Adrenal gland (tissue), 5 donors: ENCODE results near the gene TMEM252.

Experiments used
- POLR2A ChIP-seq, 2 donors: fragments of 450-650 bp; IDR thresholded peaks; one replicate each; pipeline ENCODE4 v1.6.1; 2017; ENCODE audit warnings: antibody characterized with exemption in 2 of 2, mild to moderate bottlenecking in 2 of 2, moderate library complexity in 1 of 2
- TF ChIP-seq, protein P1 (sequence below), 6 experiments: fragments of 450-650 bp in 4 of 6; fragments of 200-600 bp in 2 of 6; sonication (generic) in 1 of 6; IDR thresholded peaks; 1 replicate in 5 of 6; 2 replicates in 1 of 6; pipeline versions ENCODE4 v1.5.1 to v1.8.0; 2016 to 2021; ENCODE audit warnings: antibody characterized with exemption in 6 of 6, mild to moderate bottlenecking in 2 of 6, moderate library complexity in 1 of 6
- donor health status: DM: no; HTN: no; CAD: no.

DNA sequence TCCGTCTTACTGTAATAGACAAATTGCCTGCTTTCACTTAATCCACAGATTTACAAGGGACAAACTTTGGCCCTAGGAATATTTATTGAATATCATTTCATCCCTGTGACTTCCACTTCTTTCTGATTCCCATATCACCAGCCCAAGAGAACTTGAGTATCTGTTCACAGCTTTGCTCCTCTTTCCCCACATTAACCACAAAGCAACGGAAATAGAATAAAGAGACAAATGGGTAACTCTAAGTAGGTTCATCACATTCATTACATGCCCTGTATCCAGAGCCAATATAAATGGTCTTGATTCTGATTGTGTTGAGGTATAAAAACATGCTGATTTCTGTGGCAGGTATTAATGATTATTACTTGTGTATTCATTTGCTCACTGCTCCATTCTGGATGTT, 41.9 kb downstream of the TMEM252 start:
- TF ChIP-seq, protein P1, sequence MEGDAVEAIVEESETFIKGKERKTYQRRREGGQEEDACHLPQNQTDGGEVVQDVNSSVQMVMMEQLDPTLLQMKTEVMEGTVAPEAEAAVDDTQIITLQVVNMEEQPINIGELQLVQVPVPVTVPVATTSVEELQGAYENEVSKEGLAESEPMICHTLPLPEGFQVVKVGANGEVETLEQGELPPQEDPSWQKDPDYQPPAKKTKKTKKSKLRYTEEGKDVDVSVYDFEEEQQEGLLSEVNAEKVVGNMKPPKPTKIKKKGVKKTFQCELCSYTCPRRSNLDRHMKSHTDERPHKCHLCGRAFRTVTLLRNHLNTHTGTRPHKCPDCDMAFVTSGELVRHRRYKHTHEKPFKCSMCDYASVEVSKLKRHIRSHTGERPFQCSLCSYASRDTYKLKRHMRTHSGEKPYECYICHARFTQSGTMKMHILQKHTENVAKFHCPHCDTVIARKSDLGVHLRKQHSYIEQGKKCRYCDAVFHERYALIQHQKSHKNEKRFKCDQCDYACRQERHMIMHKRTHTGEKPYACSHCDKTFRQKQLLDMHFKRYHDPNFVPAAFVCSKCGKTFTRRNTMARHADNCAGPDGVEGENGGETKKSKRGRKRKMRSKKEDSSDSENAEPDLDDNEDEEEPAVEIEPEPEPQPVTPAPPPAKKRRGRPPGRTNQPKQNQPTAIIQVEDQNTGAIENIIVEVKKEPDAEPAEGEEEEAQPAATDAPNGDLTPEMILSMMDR (IDR thresholded peaks at IDR 0.05): no peak
- no peak for TF ChIP-seq POLR2A (IDR thresholded peaks at IDR 0.05)
